NCI-H1105 (cell line): ENCODE data around the gene PARD3.

Experiments used
- DNase-seq: peaks from one replicate; lab custom pipeline; 2025; lab: John Stamatoyannopoulos, UW

Gene PARD3

DNA sequence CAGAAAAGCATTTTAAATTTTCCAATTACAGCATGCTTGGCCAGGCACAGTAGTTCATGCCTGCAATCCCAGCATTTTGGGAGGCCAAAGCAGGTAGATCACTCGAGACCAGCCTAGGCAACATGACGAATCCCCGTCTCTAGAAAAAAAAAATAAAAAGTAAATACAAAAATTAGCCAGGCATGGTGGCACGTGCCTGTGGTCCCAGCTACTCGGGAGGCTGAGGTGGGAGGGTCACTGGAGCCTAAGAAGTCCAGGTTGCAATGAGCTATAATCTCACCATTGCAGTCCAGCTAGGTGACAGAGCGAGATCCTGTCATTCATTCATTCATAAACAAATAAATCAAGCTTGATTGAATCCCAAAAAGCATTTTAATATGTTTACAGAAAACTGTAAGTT is 234.9 kb downstream of the PARD3 start:
- no peak for DNase-seq

DNA sequence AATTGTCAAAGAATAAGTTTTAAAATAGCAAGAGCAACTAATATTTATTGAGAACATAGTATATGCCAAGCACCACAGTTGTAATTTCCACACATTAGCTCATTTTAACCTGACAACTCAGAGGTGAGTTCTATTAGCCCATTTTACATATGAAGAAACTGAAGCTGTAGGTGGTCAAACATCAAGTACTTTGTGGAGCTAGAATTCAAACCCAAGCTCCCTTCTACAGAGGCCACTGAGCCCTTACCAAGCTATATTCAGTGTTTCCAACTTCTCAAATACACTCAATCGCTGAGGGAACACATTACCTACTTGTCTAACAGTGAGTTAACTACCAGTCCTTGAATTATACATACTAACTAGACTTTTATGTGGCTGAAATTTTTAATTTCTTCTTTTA is 236.6 kb downstream of the PARD3 start:
- no peak for DNase-seq

GRCh38 chr10:34576797-34577196 is 238.3 kb downstream of the PARD3 start:
- no peak for DNase-seq

GRCh38 chr10:34575882-34576281 is 239.2 kb downstream of the PARD3 start:
- DNase-seq: no peak

DNA sequence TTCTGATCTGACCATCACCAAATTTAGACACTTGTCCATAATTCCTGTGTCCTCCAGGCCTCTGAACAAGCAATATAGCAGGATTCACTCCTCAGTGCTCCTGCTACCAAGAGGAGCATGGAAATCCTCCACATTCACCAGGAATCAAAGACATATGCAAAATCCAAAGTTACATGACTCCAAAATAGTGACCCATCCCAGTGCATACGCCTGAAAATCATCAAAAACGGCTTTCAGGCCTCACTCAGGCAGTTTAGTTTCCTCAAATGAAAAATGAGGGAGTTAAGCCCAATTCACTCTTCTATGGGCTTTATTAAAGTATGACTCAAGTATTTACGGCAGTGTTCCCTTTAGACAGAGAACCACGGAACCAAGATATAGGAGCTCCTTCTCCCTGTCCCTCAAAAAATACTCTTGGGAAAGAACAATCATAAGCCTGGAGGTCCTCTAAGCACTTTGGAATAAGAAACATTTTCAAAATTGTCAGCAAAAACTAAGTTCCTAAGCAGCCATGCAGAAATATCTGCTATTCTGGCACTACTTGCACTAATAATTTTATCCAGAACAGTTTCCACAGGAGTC is 240.7 kb downstream of the PARD3 start:
- no peak for DNase-seq

GRCh38 chr10:34570887-34571286 is 244.2 kb downstream of the PARD3 start:
- DNase-seq: no peak

DNA sequence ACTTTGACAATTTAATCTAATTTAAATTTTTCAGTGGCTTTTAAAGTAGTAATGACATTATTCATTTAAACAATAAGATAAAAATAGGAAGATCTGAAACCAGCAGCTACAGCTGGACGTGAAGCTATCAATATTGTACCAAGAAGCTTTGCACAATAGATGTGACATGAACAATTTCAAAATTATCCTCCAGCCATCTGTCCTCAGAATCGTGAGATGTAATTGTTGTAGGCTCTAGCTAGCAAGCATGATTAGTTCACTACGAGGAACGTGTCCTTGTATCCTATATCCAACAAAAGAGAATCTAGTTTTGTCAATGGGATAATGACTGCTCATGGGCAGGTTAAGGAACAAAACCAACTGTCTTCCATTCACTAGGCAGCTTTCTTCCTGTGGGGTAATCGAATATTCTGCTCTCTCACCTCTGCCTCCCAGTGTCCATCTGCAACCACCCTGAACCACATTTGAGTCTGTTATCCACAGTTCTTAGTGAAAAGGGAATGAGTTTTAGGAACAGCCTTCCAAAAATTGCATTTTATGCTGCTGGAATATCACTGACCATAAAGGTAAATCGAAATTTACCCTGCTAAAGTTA is 247.3 kb downstream of the PARD3 start:
- DNase-seq: no peak

DNA sequence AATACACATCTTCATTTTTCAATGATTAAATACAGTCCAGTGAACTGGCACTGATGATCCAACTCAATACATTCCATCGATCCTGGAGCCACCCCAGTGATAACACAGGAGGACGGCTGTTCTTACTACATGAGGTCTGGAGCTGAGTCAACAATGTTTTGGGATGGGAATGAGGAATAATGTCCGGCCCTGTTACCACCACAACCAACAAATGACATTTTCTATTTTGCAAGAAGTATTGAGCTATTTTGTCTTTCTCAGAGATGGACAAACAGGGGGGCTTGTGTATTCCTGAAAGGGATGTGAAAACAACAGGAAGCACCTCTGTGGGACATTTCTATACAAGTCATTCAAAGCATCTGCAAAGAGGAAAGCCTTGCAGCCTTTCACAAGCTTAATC is 249.2 kb downstream of the PARD3 start:
- no peak for DNase-seq

- no peak for DNase-seq
Measured at GRCh38 chr10:34558093-34558583, 257.0 kb downstream of the PARD3 start.

DNA sequence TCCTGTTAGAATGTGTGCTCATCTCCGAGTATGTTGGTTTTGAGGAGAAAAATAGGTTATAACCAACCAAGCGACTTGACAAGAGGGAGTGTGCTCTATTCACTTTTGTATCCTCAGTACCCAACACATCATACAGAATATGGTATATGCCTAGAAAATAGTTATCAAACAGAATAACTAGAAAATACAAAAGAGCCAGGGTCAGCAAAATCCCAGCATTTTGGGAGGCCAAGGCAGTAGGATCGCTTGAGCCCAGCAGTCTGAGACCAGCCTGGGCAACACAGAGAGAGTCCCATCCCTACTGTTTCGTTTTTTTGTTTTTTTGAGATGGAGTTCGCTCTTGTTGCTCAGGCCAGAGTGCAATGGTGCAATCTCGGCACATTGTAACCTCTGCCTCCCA is 257.9 kb downstream of the PARD3 start:
- no peak for DNase-seq

DNA sequence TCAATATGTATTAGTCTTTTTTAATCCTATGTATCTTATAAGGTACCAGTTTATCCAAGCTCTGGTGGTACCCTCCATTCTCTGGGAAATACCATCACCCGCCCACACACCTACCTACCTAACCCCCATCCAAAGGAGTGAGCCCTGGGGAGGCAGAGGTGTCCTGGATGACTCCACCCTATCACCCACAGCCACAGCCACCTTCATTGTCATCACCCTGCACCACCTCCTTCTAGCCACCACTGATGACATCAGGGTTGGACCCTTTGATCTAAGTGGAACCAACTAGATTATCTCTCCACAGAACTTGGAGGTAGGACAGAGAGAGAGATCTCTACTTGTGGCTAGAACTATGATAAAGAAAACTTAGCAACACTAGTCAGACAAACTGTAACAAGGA is 259.4 kb downstream of the PARD3 start:
- no peak for DNase-seq

- no peak for DNase-seq
Measured at GRCh38 chr10:34553747-34554146, 261.3 kb downstream of the PARD3 start.

- no peak for DNase-seq
Measured at GRCh38 chr10:34551295-34551694, 263.8 kb downstream of the PARD3 start.

GRCh38 chr10:34549953-34550352 is 265.1 kb downstream of the PARD3 start:
- DNase-seq: no peak

GRCh38 chr10:34549001-34549400 is 266.1 kb downstream of the PARD3 start:
- no peak for DNase-seq

DNA sequence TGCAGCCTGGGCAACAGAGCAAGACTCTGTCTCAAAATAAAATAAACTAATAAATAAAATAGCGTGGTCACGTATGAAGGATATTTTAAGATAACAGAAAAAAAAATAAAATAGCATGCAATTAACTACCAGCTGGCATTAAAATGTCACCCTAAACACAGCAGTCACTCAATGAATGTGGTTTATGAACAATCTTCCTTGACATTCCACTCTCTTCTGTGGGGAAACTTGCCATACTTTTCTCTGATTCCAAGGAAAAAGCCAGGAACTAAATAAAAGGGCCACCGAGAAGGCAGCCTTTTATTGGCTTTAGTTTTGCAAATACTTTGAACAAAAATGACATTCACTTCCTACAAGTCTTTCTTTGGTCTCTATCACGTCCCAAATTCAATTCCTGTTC is 266.6 kb downstream of the PARD3 start:
- DNase-seq: no peak

DNA sequence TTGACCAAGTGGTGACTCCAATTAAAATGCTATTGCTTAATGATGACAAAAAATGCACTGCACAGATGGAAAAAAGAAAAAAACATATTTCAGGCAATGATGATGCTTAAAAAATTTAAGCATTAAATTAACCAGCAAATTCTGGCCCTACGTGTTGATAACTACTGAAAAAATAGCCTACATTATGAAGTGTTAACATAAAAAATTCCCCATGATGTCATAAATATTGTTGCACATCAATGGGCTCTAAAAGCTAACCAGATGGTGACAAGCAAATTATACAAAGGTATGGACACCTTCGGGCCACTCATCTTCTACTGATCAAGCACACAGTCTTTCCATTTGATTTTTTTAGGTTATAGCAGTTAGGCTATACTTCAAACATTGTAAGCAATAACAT is 267.4 kb downstream of the PARD3 start:
- no peak for DNase-seq

DNA sequence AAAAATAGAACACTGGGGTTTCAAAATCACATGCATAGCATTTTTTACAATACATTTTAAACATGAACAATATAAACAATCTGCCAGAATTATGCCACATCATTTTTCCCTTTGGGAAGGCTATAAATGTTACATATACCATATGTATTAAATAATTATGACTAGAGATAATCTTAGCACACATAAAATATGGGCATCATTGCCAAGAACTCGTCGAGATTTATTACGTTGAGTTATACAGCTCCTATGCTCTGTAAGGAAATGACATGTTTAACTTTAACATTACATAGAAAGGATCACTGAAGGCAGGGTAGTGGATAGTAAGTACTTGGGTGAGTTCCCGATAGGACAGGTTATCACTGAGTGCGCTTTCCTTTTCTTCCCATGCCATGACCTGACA is 267.8 kb downstream of the PARD3 start:
- no peak for DNase-seq

DNA sequence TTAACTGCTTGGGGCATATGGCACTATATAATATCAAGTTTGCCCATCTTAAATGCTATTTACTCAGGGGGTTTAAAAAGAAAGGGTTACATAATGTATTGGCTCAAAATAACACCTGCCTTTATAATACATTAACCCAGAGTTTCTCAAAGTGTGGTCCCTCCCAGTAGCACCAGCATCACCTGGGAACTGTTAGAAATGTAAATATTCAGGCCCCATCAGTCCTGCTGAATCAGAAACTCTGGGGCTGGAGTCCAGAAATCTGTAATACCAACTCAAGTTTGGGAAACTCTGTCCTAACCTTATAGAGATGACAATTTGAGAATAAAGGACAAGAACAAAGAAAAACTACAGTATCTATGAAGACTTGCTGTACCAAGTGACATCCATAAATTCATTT is 270.7 kb downstream of the PARD3 start:
- DNase-seq: no peak

DNA sequence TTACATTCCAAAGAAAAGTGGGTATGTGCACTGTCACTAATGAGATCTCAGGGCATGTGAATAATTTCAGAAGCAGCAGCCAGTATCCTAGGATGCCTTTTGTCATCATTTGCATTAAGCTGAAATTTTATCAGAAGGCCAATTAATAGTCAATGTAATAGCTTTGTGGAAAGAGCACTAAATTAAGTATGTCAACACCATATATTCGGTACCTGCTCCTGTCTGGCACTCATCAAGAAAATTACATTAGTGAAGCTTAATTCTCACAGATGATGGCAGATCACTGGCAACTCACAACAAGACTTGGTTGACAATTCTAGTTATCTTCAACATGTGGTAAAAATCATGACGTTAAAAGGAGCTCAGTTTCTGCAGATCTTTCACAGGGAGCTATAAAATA is 271.4 kb downstream of the PARD3 start:
- DNase-seq: no peak

GRCh38 chr10:34540492-34540891 is 274.6 kb downstream of the PARD3 start:
- no peak for DNase-seq

DNA sequence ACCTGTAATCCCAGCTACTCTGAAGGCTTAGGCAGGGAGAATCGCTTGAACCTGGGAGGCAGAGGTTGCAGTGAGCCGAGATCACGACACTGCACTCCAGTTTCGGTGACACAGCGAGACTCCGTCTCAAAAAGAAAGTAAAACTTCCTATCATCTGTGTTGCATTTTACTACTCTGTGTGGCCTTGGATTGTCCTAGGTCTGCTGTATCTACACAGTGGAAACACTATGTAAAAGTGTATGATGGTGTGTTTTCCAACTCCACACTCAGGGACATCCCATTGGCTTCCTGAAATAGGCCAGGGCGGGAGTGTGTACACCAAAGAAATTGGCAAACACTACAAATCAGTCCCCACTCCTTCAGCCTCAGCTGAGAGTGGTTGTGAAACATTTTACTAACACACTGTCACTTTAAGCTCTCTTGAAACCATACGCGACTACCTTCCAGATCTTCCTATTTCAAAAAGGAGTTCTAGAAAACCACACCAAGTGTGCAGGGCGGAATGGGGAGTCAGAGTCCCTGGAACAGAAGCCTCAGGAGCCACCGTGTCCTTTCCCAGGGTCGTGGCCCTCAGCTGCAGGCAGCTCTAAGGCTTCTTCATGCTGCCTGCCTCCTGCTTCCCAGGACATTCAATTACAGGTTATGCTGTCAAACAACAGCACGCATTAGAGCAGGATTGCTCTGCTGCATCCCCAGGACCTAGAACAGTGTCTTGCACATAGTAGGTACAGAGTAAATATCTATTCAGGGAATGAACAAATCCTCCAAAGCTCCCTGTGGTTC is 275.4 kb downstream of the PARD3 start:
- DNase-seq: no peak

DNA sequence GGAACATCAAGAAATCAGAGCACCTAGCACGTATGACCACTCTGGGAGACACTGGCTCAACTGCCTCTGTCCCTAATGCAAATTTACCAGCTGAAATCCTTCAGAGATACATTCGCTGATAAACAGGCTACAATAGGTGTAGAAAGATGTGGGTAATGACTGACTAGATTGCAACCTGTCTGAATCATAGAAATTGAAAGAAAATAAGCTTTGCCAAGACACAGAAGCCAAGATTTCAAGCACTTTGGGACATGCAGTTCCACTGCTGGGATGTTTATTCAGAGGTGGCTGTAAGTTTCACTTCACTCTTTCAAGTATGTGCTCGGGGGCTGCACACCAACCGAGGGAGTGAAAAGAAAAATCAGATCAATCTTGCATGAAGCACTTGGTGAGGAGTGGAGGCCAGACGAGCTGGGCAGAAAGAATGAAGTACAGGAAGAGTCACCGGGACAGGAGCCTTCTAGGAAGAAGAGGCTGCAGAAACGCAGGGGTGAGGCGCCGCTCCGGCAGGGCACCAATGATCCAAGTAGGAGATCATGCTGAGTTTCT is 276.7 kb downstream of the PARD3 start:
- DNase-seq: no peak
